Endodermal cell (in vitro differentiated cells): Measurements from ENCODE around the gene CCDC120. TPM values are rescaled to one million over a fixed set of nuclear protein-coding genes. Genes with fewer than 3 reads are reported as not detected.

ENCODE experiments used
- DNase-seq: peaks from one replicate; pipeline ENCODE4 v3.0.0-alpha.2; 2017
- H3K27ac ChIP-seq: 2 replicates; pipeline ENCODE4 v1.5.1; 2013; ENCODE audit warnings: mild to moderate bottlenecking, low read depth, low read length, moderate library complexity
- H3K27me3 ChIP-seq: 2 replicates; pipeline ENCODE4 v1.6.1; 2013; ENCODE audit warnings: mild to moderate bottlenecking, low read length, moderate library complexity; ENCODE audit not compliant: insufficient read depth, control insufficient read depth, poor library complexity, severe bottlenecking
- H3K36me3 ChIP-seq: 2 replicates; pipeline ENCODE4 v1.7.0; 2013; ENCODE audit warnings: mild to moderate bottlenecking, low read length, moderate library complexity; ENCODE audit not compliant: control insufficient read depth, insufficient read depth
- H3K4me1 ChIP-seq: one replicate; pipeline ENCODE4 v1.7.0; 2013; ENCODE audit warnings: low read length; ENCODE audit not compliant: control insufficient read depth, insufficient read depth
- H3K4me3 ChIP-seq: 2 replicates; pipeline ENCODE4 v1.5.1; 2013; ENCODE audit warnings: mild to moderate bottlenecking, low read length, moderate library complexity
- H3K9ac ChIP-seq: 2 replicates; pipeline ENCODE4 v1.6.1; 2013; ENCODE audit warnings: mild to moderate bottlenecking, low read length, moderate library complexity; ENCODE audit not compliant: poor library complexity, severe bottlenecking; ENCODE audit errors: extremely low read depth
- H3K9me3 ChIP-seq: 2 replicates; pipeline ENCODE4 v1.6.1; 2013; ENCODE audit warnings: mild to moderate bottlenecking, low read length, moderate library complexity; ENCODE audit not compliant: control insufficient read depth
- H3K27ac Mint-ChIP-seq: 2 replicates; pipeline ENCODE4 v1.8.0; 2020; ENCODE audit warnings: mixed read lengths
- H3K27me3 Mint-ChIP-seq: 2 replicates; pipeline ENCODE4 v1.8.0; 2021; ENCODE audit warnings: mild to moderate bottlenecking, mixed read lengths; ENCODE audit not compliant: insufficient read depth
- H3K36me3 Mint-ChIP-seq: 2 replicates; pipeline ENCODE4 v1.8.0; 2020; ENCODE audit warnings: low read depth, mixed read lengths
- H3K4me1 Mint-ChIP-seq: 2 replicates; pipeline ENCODE4 v1.8.0; 2020; ENCODE audit warnings: mixed read lengths
- H3K4me3 Mint-ChIP-seq: 2 replicates; pipeline ENCODE4 v1.8.0; 2020; ENCODE audit warnings: mild to moderate bottlenecking, moderate library complexity, mixed read lengths
- H3K9me3 Mint-ChIP-seq: 2 replicates; pipeline ENCODE4 v1.8.0; 2020; ENCODE audit warnings: mild to moderate bottlenecking, mixed read lengths
- CTCF ChIP-seq: fragments of 200-600 bp; sonication (generic); conservative IDR thresholded peaks from 2 replicates; pipeline ENCODE4 v1.5.0; 2021; ENCODE audit warnings: antibody characterized with exemption, mild to moderate bottlenecking
- WGBS, 2 experiments: methylation state at CpG; one replicate each; pipeline versions ENCODE4 v1.1.5 to v1.1.7; 2013; ENCODE audit warnings: missing lambda C conversion rate in 2 of 2, mixed read lengths in 1 of 2; ENCODE audit not compliant: insufficient coverage in 1 of 2, insufficient read length in 1 of 2; 5-methylcytosine and 5-hydroxymethylcytosine counted together
- total RNA-seq, 2 donors: library from RNA; stranded (reverse); fragmentation: NEBNext Ultra II Directional in 1 of 2; extraction: Animal tissue kit (Norgen Biotek cat#: 25700) in 1 of 2; gene quantifications; 2 replicates in 1 of 2; 3 replicates in 1 of 2; pipeline ENCODE4 v1.2.1, GENCODE V29; 2021

CCDC120 gene
- total RNA-seq, 2 donors from 2014 or later, result 13.4 to 13.5 TPM

- Histone ChIP-seq H3K9ac (no peak overlapping the region), H3K9me3 (no peaks in the 10 kb centered on the region), H3K27me3 (no peaks in the 10 kb centered on the region), H3K4me3 (no peak overlapping the region), H3K36me3 (no peaks in the 10 kb centered on the region), H3K4me1 (no peaks in the 10 kb centered on the region), H3K27ac (no peak overlapping the region)
- Mint-ChIP-seq H3K27me3 (no peaks in the 10 kb centered on the region), H3K36me3 (peaks cover 13% of the 10 kb centered on the region), H3K4me3 (no peak overlapping the region), H3K9me3 (peaks cover 63% of the 10 kb centered on the region), H3K27ac (no peak overlapping the region), H3K4me1 (no peaks in the 10 kb centered on the region)
- no peak for DNase-seq
- 90% methylated on average over 8 of the region's 8 CpGs; no CpG with 5 or more reads in 1 of the 2 experiments for WGBS, 2 experiments
- TF ChIP-seq CTCF, result no peak
Observed at GRCh38 chrX:49064735-49065134, 5.9 kb downstream of the CCDC120 start.

- Histone ChIP-seq H3K9ac (no peak overlapping the region), H3K9me3 (no peaks in the 10 kb centered on the region), H3K36me3 (no peaks in the 10 kb centered on the region), H3K4me1 (no peaks in the 10 kb centered on the region), H3K27me3 (no peaks in the 10 kb centered on the region), H3K4me3 (no peak overlapping the region), H3K27ac (no peak overlapping the region)
- H3K36me3 Mint-ChIP-seq, result peaks cover 13% of the 10 kb centered on the region
- no peak overlapping the region for H3K27ac Mint-ChIP-seq
- DNase-seq, result no peak
- no peaks in the 10 kb centered on the region for H3K4me1 Mint-ChIP-seq
- H3K27me3 Mint-ChIP-seq, result no peaks in the 10 kb centered on the region
- peaks cover 56% of the 10 kb centered on the region for H3K9me3 Mint-ChIP-seq
- H3K4me3 Mint-ChIP-seq, result no peak overlapping the region
- no peak for TF ChIP-seq CTCF
- 92% methylated on average over 2 of the region's 2 CpGs; no CpG with 5 or more reads in 1 of the 2 experiments for WGBS, 2 experiments
Observed at GRCh38 chrX:49066278-49066677, 7.5 kb downstream of the CCDC120 start.

GRCh38 chrX:49066690-49067089 lies 7.9 kb downstream of the CCDC120 start:
- H3K4me3 Mint-ChIP-seq, result no peak overlapping the region
- Histone ChIP-seq H3K4me1 (no peaks in the 10 kb centered on the region), H3K9ac (no peak overlapping the region), H3K27ac (no peak overlapping the region), H3K27me3 (no peaks in the 10 kb centered on the region), H3K9me3 (no peaks in the 10 kb centered on the region), H3K36me3 (no peaks in the 10 kb centered on the region), H3K4me3 (no peak overlapping the region)
- peaks cover 55% of the 10 kb centered on the region for H3K9me3 Mint-ChIP-seq
- no peak for TF ChIP-seq CTCF
- H3K36me3 Mint-ChIP-seq, result peaks cover 10% of the 10 kb centered on the region
- H3K27me3 Mint-ChIP-seq, result no peaks in the 10 kb centered on the region
- H3K4me1 Mint-ChIP-seq, result no peaks in the 10 kb centered on the region
- 88% methylated on average over 8 of the region's 9 CpGs; no CpG with 5 or more reads in 1 of the 2 experiments for WGBS, 2 experiments
- no peak overlapping the region for H3K27ac Mint-ChIP-seq
- DNase-seq, result no peak
